Measurements from ENCODE around the gene BMERB1. TPM values are rescaled to one million over a fixed set of nuclear protein-coding genes. Genes with fewer than 3 reads are reported as not detected.
"Not testable (repeated sequence)": the region's sequence is repeated elsewhere in the genome, so short reads cannot be mapped to it uniquely, and the experiment has no call there.

BMERB1 gene
- total RNA-seq, 1 donor from 2014 or later, result 20.1 TPM

GRCh38 chr16:15450624-15451023 is 16.2 kb downstream of the BMERB1 start:
- DNase-seq (ENCODE audit: low read depth) (no peak), FAIRE-seq (no peak)
- TF ChIP-seq EZH2 (IDR thresholded peaks at IDR 0.05; ENCODE audit: insufficient read depth, low read length), result no peak
- TF ChIP-seq CTCF (IDR thresholded peaks at IDR 0.05; ENCODE audit: insufficient read depth, low read depth, low read length), result no peak
- no peaks in the 10 kb centered on the region for H3K27me3 Mint-ChIP-seq (ENCODE audit: low read depth, unreplicated experiment)
- Histone ChIP-seq H3K9me3 (ENCODE audit: insufficient read depth, low read depth, low read length) (no peaks in the 10 kb centered on the region), H3K4me2 (ENCODE audit: low read length) (no peak overlapping the region), H3K36me3 (ENCODE audit: insufficient read depth, low read length) (no peaks in the 10 kb centered on the region), H3K4me1 (ENCODE audit: insufficient read depth, low read length) (no peaks in the 10 kb centered on the region), H3K79me2 (ENCODE audit: insufficient read depth, low read length) (peaks cover 41% of the 10 kb centered on the region), H3K9ac (ENCODE audit: low read length) (no peak overlapping the region), H3K4me3 (ENCODE audit: insufficient read depth, low read depth, low read length) (no peak overlapping the region), H4K20me1 (ENCODE audit: insufficient read depth, low read length) (peaks cover 47% of the 10 kb centered on the region), H3K27ac (ENCODE audit: low read depth, low read length) (no peak overlapping the region), H2AFZ (ENCODE audit: low read depth, low read length) (no peak overlapping the region), H3K27me3 (ENCODE audit: insufficient read depth, low read length) (no peaks in the 10 kb centered on the region)
- peaks cover 2% of the 10 kb centered on the region for H3K9me3 Mint-ChIP-seq (ENCODE audit: unreplicated experiment)
- peaks cover 3% of the 10 kb centered on the region for H3K4me1 Mint-ChIP-seq (ENCODE audit: low read depth, unreplicated experiment)
- peaks cover 5% of the 10 kb centered on the region for H3K36me3 Mint-ChIP-seq (ENCODE audit: low read depth, unreplicated experiment)
- no peak overlapping the region for H3K4me3 Mint-ChIP-seq (ENCODE audit: unreplicated experiment)
- H3K27ac Mint-ChIP-seq (ENCODE audit: unreplicated experiment), result no peak overlapping the region

- no peak overlapping the region for H2AFZ ChIP-seq (ENCODE audit: low read depth, low read length)
- H3K79me2 ChIP-seq (ENCODE audit: insufficient read depth, low read length), result peaks cover 35% of the 10 kb centered on the region
- H3K9me3 ChIP-seq (ENCODE audit: insufficient read depth, low read depth, low read length), result no peaks in the 10 kb centered on the region
- no peak overlapping the region for H3K9ac ChIP-seq (ENCODE audit: low read length)
- Mint-ChIP-seq H3K4me1 (ENCODE audit: low read depth, unreplicated experiment) (peaks cover 3% of the 10 kb centered on the region), H3K9me3 (ENCODE audit: unreplicated experiment) (peaks cover 2% of the 10 kb centered on the region), H3K4me3 (ENCODE audit: unreplicated experiment) (no peak overlapping the region), H3K27ac (ENCODE audit: unreplicated experiment) (no peak overlapping the region), H3K36me3 (ENCODE audit: low read depth, unreplicated experiment) (peaks cover 5% of the 10 kb centered on the region), H3K27me3 (ENCODE audit: low read depth, unreplicated experiment) (no peaks in the 10 kb centered on the region)
- H3K27ac ChIP-seq (ENCODE audit: low read depth, low read length), result no peak overlapping the region
- no peak overlapping the region for H3K4me2 ChIP-seq (ENCODE audit: low read length)
- no peak overlapping the region for H3K4me3 ChIP-seq (ENCODE audit: insufficient read depth, low read depth, low read length)
- H3K27me3 ChIP-seq (ENCODE audit: insufficient read depth, low read length), result no peaks in the 10 kb centered on the region
- no peak for DNase-seq (ENCODE audit: low read depth)
- H4K20me1 ChIP-seq (ENCODE audit: insufficient read depth, low read length), result peaks cover 48% of the 10 kb centered on the region
- TF ChIP-seq EZH2 (IDR thresholded peaks at IDR 0.05; ENCODE audit: insufficient read depth, low read length) (no peak), CTCF (IDR thresholded peaks at IDR 0.05; ENCODE audit: insufficient read depth, low read depth, low read length) (no peak)
- H3K4me1 ChIP-seq (ENCODE audit: insufficient read depth, low read length), result no peaks in the 10 kb centered on the region
- FAIRE-seq, result no peak
- no peaks in the 10 kb centered on the region for H3K36me3 ChIP-seq (ENCODE audit: insufficient read depth, low read length)
Observed at GRCh38 chr16:15451098-15451731, 16.8 kb downstream of the BMERB1 start.

GRCh38 chr16:15452246-15452855 is 18.0 kb downstream of the BMERB1 start:
- Histone ChIP-seq H3K9ac (ENCODE audit: low read length) (no peak overlapping the region), H2AFZ (ENCODE audit: low read depth, low read length) (no peak overlapping the region), H3K27ac (ENCODE audit: low read depth, low read length) (no peak overlapping the region), H4K20me1 (ENCODE audit: insufficient read depth, low read length) (peaks cover 46% of the 10 kb centered on the region), H3K4me3 (ENCODE audit: insufficient read depth, low read depth, low read length) (no peak overlapping the region), H3K4me2 (ENCODE audit: low read length) (no peak overlapping the region), H3K27me3 (ENCODE audit: insufficient read depth, low read length) (no peaks in the 10 kb centered on the region), H3K36me3 (ENCODE audit: insufficient read depth, low read length) (no peaks in the 10 kb centered on the region), H3K9me3 (ENCODE audit: insufficient read depth, low read depth, low read length) (no peaks in the 10 kb centered on the region), H3K4me1 (ENCODE audit: insufficient read depth, low read length) (no peaks in the 10 kb centered on the region), H3K79me2 (ENCODE audit: insufficient read depth, low read length) (peaks cover 26% of the 10 kb centered on the region)
- Mint-ChIP-seq H3K36me3 (ENCODE audit: low read depth, unreplicated experiment) (peaks cover 3% of the 10 kb centered on the region), H3K27ac (ENCODE audit: unreplicated experiment) (no peak overlapping the region), H3K4me3 (ENCODE audit: unreplicated experiment) (no peak overlapping the region), H3K4me1 (ENCODE audit: low read depth, unreplicated experiment) (peaks cover 3% of the 10 kb centered on the region), H3K9me3 (ENCODE audit: unreplicated experiment) (peaks cover 2% of the 10 kb centered on the region), H3K27me3 (ENCODE audit: low read depth, unreplicated experiment) (no peaks in the 10 kb centered on the region)
- DNase-seq (ENCODE audit: low read depth) (no peak), FAIRE-seq (no peak)
- no peak for TF ChIP-seq CTCF (IDR thresholded peaks at IDR 0.05; ENCODE audit: insufficient read depth, low read depth, low read length)

- H3K36me3 ChIP-seq (ENCODE audit: insufficient read depth, low read length), result not testable (repeated sequence)
Observed at GRCh38 chr16:15453296-15453695, 18.9 kb downstream of the BMERB1 start.

More at GRCh38 chr16:15453296-15453695, 18.9 kb downstream of the BMERB1 start:
- H3K4me3 Mint-ChIP-seq (ENCODE audit: unreplicated experiment); H3K9ac ChIP-seq (ENCODE audit: low read length); H3K27ac Mint-ChIP-seq (ENCODE audit: unreplicated experiment); H3K27me3 ChIP-seq (ENCODE audit: insufficient read depth, low read length); DNase-seq (ENCODE audit: low read depth); H3K9me3 ChIP-seq (ENCODE audit: insufficient read depth, low read depth, low read length); H3K4me2 ChIP-seq (ENCODE audit: low read length); H3K4me3 ChIP-seq (ENCODE audit: insufficient read depth, low read depth, low read length); H3K9me3 Mint-ChIP-seq (ENCODE audit: unreplicated experiment); FAIRE-seq; H3K36me3 Mint-ChIP-seq (ENCODE audit: low read depth, unreplicated experiment); H3K27me3 Mint-ChIP-seq (ENCODE audit: low read depth, unreplicated experiment); H3K4me1 ChIP-seq (ENCODE audit: insufficient read depth, low read length); H2AFZ ChIP-seq (ENCODE audit: low read depth, low read length); H3K27ac ChIP-seq (ENCODE audit: low read depth, low read length); H3K4me1 Mint-ChIP-seq (ENCODE audit: low read depth, unreplicated experiment): not testable (repeated sequence)
- H4K20me1 ChIP-seq (ENCODE audit: insufficient read depth, low read length), result peaks cover 48% of the 10 kb centered on the region
- H3K79me2 ChIP-seq (ENCODE audit: insufficient read depth, low read length), result peaks cover 17% of the 10 kb centered on the region

All from astrocyte (in vitro differentiated cells and primary cell).